ENCODE data around the gene SNX7. TPM values are rescaled to one million over a fixed set of nuclear protein-coding genes. Genes with fewer than 3 reads are reported as not detected.

Gene SNX7
- total RNA-seq, 1 donor from 2014 or later: 39.9 TPM

DNA sequence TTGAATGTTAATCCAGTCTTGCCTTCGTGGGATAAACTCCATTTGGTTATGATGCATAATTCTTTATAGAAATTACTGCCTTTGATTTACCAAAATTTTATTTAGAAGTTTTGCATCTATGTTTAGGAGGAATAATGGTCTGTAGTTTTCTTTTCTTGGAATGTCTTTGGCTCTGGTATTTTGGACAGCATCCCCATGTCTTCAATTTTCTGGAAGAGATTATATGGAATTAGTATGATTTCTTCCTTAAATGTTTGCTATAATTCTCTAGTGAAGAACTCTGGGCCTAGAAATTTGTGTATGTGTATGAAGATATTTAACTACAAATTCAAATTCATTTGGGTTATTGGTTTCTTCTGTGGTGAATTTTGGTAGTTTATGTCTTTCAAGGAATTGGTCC lies 92.7 kb downstream of the SNX7 start:
- no peaks in the 10 kb centered on the region for H3K27me3 ChIP-seq (ENCODE audit: insufficient read depth, low read length)
- H3K4me2 ChIP-seq (ENCODE audit: low read length): no peak overlapping the region
- no peaks in the 10 kb centered on the region for H3K4me1 ChIP-seq (ENCODE audit: insufficient read depth, low read length)
- Mint-ChIP-seq H3K27me3 (ENCODE audit: low read depth, unreplicated experiment) (no peaks in the 10 kb centered on the region), H3K4me3 (ENCODE audit: unreplicated experiment) (no peak overlapping the region), H3K27ac (ENCODE audit: unreplicated experiment) (no peak overlapping the region), H3K9me3 (ENCODE audit: unreplicated experiment) (no peaks in the 10 kb centered on the region), H3K4me1 (ENCODE audit: low read depth, unreplicated experiment) (no peaks in the 10 kb centered on the region), H3K36me3 (ENCODE audit: low read depth, unreplicated experiment) (no peaks in the 10 kb centered on the region)
- no peak overlapping the region for H3K9ac ChIP-seq (ENCODE audit: low read length)
- no peaks in the 10 kb centered on the region for H3K79me2 ChIP-seq (ENCODE audit: insufficient read depth, low read length)
- no peaks in the 10 kb centered on the region for H3K9me3 ChIP-seq (ENCODE audit: insufficient read depth, low read depth, low read length)
- TF ChIP-seq, protein P1, sequence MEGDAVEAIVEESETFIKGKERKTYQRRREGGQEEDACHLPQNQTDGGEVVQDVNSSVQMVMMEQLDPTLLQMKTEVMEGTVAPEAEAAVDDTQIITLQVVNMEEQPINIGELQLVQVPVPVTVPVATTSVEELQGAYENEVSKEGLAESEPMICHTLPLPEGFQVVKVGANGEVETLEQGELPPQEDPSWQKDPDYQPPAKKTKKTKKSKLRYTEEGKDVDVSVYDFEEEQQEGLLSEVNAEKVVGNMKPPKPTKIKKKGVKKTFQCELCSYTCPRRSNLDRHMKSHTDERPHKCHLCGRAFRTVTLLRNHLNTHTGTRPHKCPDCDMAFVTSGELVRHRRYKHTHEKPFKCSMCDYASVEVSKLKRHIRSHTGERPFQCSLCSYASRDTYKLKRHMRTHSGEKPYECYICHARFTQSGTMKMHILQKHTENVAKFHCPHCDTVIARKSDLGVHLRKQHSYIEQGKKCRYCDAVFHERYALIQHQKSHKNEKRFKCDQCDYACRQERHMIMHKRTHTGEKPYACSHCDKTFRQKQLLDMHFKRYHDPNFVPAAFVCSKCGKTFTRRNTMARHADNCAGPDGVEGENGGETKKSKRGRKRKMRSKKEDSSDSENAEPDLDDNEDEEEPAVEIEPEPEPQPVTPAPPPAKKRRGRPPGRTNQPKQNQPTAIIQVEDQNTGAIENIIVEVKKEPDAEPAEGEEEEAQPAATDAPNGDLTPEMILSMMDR (IDR thresholded peaks at IDR 0.05; ENCODE audit: insufficient read depth, low read depth, low read length): no peak
- H2AFZ ChIP-seq (ENCODE audit: low read depth, low read length): no peak overlapping the region
- FAIRE-seq (no peak), DNase-seq (ENCODE audit: low read depth) (no peak)
- no peaks in the 10 kb centered on the region for H3K36me3 ChIP-seq (ENCODE audit: insufficient read depth, low read length)
- no peak overlapping the region for H3K27ac ChIP-seq (ENCODE audit: low read depth, low read length)
- no peak overlapping the region for H3K4me3 ChIP-seq (ENCODE audit: insufficient read depth, low read depth, low read length)
- no peaks in the 10 kb centered on the region for H4K20me1 ChIP-seq (ENCODE audit: insufficient read depth, low read length)

DNA sequence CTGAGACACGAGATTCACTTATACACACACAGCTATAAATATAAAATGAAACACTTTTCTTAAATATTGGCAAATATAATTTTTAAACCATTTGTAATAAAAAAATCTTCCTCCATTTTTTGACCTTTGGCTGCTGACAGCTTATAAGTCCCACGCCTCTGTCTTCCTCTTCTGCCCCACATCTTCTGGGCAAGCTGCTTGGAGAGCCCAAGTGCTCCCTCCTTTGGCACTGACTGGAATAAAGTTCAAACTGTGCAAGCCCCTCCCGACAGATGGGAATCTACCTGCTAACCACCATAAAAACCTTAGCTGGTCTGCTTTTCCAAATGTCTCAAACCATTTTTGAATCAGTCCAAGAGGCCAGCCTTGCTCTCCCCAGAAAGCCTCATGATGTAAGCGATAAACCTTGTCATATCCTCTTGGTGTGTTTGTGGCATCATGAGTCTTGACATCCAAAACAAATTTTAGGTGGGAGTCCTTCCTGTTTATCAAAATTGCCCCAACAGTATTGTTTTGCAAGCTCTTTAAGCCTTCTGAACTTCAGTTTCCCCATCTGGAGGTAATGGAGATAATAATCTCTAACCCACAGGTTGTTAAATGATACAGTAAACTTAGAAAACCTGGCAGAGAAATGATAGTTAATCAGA lies 99.8 kb downstream of the SNX7 start:
- no peak for TF ChIP-seq EZH2 (IDR thresholded peaks at IDR 0.05; ENCODE audit: insufficient read depth, low read length)
- TF ChIP-seq, protein P1 (IDR thresholded peaks at IDR 0.05; ENCODE audit: insufficient read depth, low read depth, low read length): no peak
- Mint-ChIP-seq H3K4me1 (ENCODE audit: low read depth, unreplicated experiment) (peaks cover 6% of the 10 kb centered on the region), H3K27me3 (ENCODE audit: low read depth, unreplicated experiment) (no peaks in the 10 kb centered on the region), H3K9me3 (ENCODE audit: unreplicated experiment) (no peaks in the 10 kb centered on the region), H3K36me3 (ENCODE audit: low read depth, unreplicated experiment) (no peaks in the 10 kb centered on the region), H3K4me3 (ENCODE audit: unreplicated experiment) (no peak overlapping the region), H3K27ac (ENCODE audit: unreplicated experiment) (no peak overlapping the region)
- DNase-seq (ENCODE audit: low read depth): no peak
- no peak overlapping the region for H3K4me2 ChIP-seq (ENCODE audit: low read length)
- H3K9ac ChIP-seq (ENCODE audit: low read length): no peak overlapping the region
- H2AFZ ChIP-seq (ENCODE audit: low read depth, low read length): no peak overlapping the region
- no peaks in the 10 kb centered on the region for H4K20me1 ChIP-seq (ENCODE audit: insufficient read depth, low read length)
- no peaks in the 10 kb centered on the region for H3K4me1 ChIP-seq (ENCODE audit: insufficient read depth, low read length)
- H3K36me3 ChIP-seq (ENCODE audit: insufficient read depth, low read length): no peaks in the 10 kb centered on the region
- H3K9me3 ChIP-seq (ENCODE audit: insufficient read depth, low read depth, low read length): no peaks in the 10 kb centered on the region
- no peaks in the 10 kb centered on the region for H3K79me2 ChIP-seq (ENCODE audit: insufficient read depth, low read length)
- FAIRE-seq: no peak
- no peaks in the 10 kb centered on the region for H3K27me3 ChIP-seq (ENCODE audit: insufficient read depth, low read length)
- H3K27ac ChIP-seq (ENCODE audit: low read depth, low read length): no peak overlapping the region
- H3K4me3 ChIP-seq (ENCODE audit: insufficient read depth, low read depth, low read length): no peak overlapping the region

DNA sequence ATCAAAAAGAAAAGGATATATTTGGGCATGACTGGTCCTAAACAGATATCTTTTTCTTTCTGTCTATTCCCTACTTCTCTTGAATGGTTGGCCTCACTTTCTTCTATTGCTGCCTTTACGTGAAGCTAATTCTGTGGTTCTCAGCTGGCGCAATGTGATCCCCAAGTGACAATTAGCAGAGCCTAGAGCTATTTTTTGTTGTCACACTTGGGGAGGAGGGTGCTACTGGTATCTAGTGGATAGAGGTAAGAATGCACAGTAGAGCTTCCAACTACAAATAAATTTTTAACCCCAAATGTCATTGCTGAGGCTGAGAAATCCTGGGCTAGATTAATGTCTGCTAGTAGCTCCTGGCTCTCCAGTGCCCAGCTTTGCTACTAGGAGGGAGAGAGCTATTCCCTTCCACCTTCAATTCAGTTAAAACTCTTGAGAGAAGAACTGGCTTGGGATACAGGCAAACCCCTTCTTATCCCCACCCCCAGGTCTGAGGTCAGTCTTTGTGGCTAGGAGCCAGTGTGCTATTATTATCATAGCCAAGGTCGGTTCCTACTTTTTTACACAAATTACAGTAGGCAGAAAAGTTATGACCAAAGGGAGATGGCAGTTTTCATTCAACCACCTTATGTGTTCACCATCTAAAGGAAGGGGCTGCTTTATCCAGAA lies 102.1 kb downstream of the SNX7 start:
- TF ChIP-seq, protein P1 (IDR thresholded peaks at IDR 0.05; ENCODE audit: insufficient read depth, low read depth, low read length): no peak
- TF ChIP-seq EZH2 (IDR thresholded peaks at IDR 0.05; ENCODE audit: insufficient read depth, low read length): no peak
- Histone ChIP-seq H3K9me3 (ENCODE audit: insufficient read depth, low read depth, low read length) (no peaks in the 10 kb centered on the region), H3K79me2 (ENCODE audit: insufficient read depth, low read length) (no peaks in the 10 kb centered on the region), H4K20me1 (ENCODE audit: insufficient read depth, low read length) (no peaks in the 10 kb centered on the region), H3K4me3 (ENCODE audit: insufficient read depth, low read depth, low read length) (no peak overlapping the region), H3K36me3 (ENCODE audit: insufficient read depth, low read length) (no peaks in the 10 kb centered on the region), H3K27me3 (ENCODE audit: insufficient read depth, low read length) (no peaks in the 10 kb centered on the region), H3K27ac (ENCODE audit: low read depth, low read length) (no peak overlapping the region), H2AFZ (ENCODE audit: low read depth, low read length) (no peak overlapping the region), H3K9ac (ENCODE audit: low read length) (no peak overlapping the region), H3K4me2 (ENCODE audit: low read length) (no peak overlapping the region), H3K4me1 (ENCODE audit: insufficient read depth, low read length) (no peaks in the 10 kb centered on the region)
- H3K4me3 Mint-ChIP-seq (ENCODE audit: unreplicated experiment): no peak overlapping the region
- H3K27me3 Mint-ChIP-seq (ENCODE audit: low read depth, unreplicated experiment): no peaks in the 10 kb centered on the region
- H3K27ac Mint-ChIP-seq (ENCODE audit: unreplicated experiment): no peak overlapping the region
- FAIRE-seq: no peak
- no peaks in the 10 kb centered on the region for H3K9me3 Mint-ChIP-seq (ENCODE audit: unreplicated experiment)
- no peak for DNase-seq (ENCODE audit: low read depth)
- peaks cover 6% of the 10 kb centered on the region for H3K4me1 Mint-ChIP-seq (ENCODE audit: low read depth, unreplicated experiment)
- no peaks in the 10 kb centered on the region for H3K36me3 Mint-ChIP-seq (ENCODE audit: low read depth, unreplicated experiment)
